ENCODE results near the gene GASK1A.
"Not testable (repeated sequence)": the region's sequence is repeated elsewhere in the genome, so short reads cannot be mapped to it uniquely, and the experiment has no call there.

- not testable (repeated sequence) for TF ChIP-seq CTCF (conservative IDR thresholded peaks at IDR 0.05 in 1 of 2, IDR thresholded peaks at IDR 0.05 in 1 of 2; ENCODE audit: extremely low read depth in 1 of 2, insufficient read depth in 1 of 2, low read depth in 1 of 2, low read length in 2 of 2); EZH2 (IDR thresholded peaks at IDR 0.05; ENCODE audit: borderline replicate concordance, low read length)
Measured at GRCh38 chr3:43070670-43071069, 91.6 kb downstream of the GASK1A start.

All from mammary epithelial cell (primary cell).